ENCODE data around the gene DPP10.

DNA sequence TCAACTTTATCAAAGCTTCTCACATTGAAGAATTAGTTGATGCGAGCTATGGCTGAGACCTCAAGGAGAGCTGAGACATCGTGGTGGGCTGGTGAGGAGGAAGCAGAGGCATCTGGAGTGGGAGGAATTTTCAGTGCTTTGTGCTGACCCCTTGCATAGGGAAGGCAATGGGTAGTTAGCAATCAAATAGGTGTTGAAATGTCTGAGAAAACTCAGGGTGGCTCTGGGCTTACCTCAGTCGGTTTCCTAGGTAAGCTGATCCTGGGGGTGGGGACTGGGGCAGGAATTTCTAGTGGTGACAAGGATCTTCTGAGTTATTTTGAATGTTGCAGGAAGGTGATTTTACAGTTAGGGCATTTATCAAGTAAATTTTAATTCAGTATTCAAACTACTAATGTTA lies 20.7 kb upstream of the DPP10 start:
- no peak for TF ChIP-seq CTCF (IDR thresholded peaks at IDR 0.05)
- no peak for TF ChIP-seq POLR2A (IDR thresholded peaks at IDR 0.05)

All from body of pancreas (tissue), 4 donors.